Measurements from ENCODE around the gene RELN.
"Not testable (repeated sequence)": the region's sequence is repeated elsewhere in the genome, so short reads cannot be mapped to it uniquely, and the experiment has no call there.

The RELN gene
- 0 to 0.33 (median 0) reads per million in 9 experiments for total RNA-seq

GRCh38 chr7:103989200-103989784 lies at the start of gene RELN:
TSS of gene RELN (minus strand) at chr7:103989658. CDS start at chr7:103989356, 302 bp downstream.
- Mint-ChIP-seq H3K27me3 (peaks cover 31 to 45% of the 10 kb centered on the region in 2 donors), H3K27ac (no peak within 1 kb of the TSS), H3K4me1 (ENCODE audit: low read depth in 2 of 2) (peaks cover 5 to 9% of the 10 kb centered on the region in 2 donors), H3K9me3 (no peaks in the 10 kb centered on the region), H3K36me3 (ENCODE audit: insufficient read depth) (no peaks in the 10 kb centered on the region), H3K4me3 (peak within 1 kb of the TSS; percentile 60 to 63)
- no peak for ATAC-seq (replicated peaks)
- DNase-seq, result no peak

GRCh38 chr7:104038136-104038535 lies 48.7 kb upstream of the RELN start:
- no peak for DNase-seq
- peaks cover 0 to 6% of the 10 kb centered on the region in 2 donors for H3K9me3 Mint-ChIP-seq
- H3K27ac Mint-ChIP-seq, result no peak overlapping the region
- ATAC-seq (replicated peaks), result no peak
- peaks cover 20 to 28% of the 10 kb centered on the region in 2 donors for H3K27me3 Mint-ChIP-seq
- H3K36me3 Mint-ChIP-seq (ENCODE audit: insufficient read depth), result no peaks in the 10 kb centered on the region
- no peak overlapping the region for H3K4me3 Mint-ChIP-seq
- no peaks in the 10 kb centered on the region for H3K4me1 Mint-ChIP-seq (ENCODE audit: low read depth in 2 of 2)

GRCh38 chr7:104036889-104037288 lies 47.4 kb upstream of the RELN start:
- not testable (repeated sequence) for H3K4me3 Mint-ChIP-seq; H3K4me1 Mint-ChIP-seq (ENCODE audit: low read depth in 2 of 2); H3K27ac Mint-ChIP-seq; H3K9me3 Mint-ChIP-seq; H3K36me3 Mint-ChIP-seq (ENCODE audit: insufficient read depth); DNase-seq; ATAC-seq (replicated peaks)
- H3K27me3 Mint-ChIP-seq, result peaks cover 16 to 33% of the 10 kb centered on the region in 2 donors

- no peak overlapping the region for H3K4me3 Mint-ChIP-seq
- no peak overlapping the region for H3K27ac Mint-ChIP-seq
- ATAC-seq (replicated peaks), result no peak
- no peaks in the 10 kb centered on the region for H3K4me1 Mint-ChIP-seq (ENCODE audit: low read depth in 2 of 2)
- H3K36me3 Mint-ChIP-seq (ENCODE audit: insufficient read depth), result no peaks in the 10 kb centered on the region
- H3K27me3 Mint-ChIP-seq, result peaks cover 16 to 29% of the 10 kb centered on the region in 2 donors
- DNase-seq, result no peak
- peaks cover 0 to 6% of the 10 kb centered on the region in 2 donors for H3K9me3 Mint-ChIP-seq
Measured at GRCh38 chr7:104035351-104035750, 45.9 kb upstream of the RELN start.

- Mint-ChIP-seq H3K4me3 (no peak overlapping the region), H3K36me3 (ENCODE audit: insufficient read depth) (no peaks in the 10 kb centered on the region), H3K4me1 (ENCODE audit: low read depth in 2 of 2) (no peaks in the 10 kb centered on the region), H3K27me3 (peaks cover 16 to 29% of the 10 kb centered on the region in 2 donors), H3K27ac (no peak overlapping the region), H3K9me3 (peaks cover 0 to 6% of the 10 kb centered on the region in 2 donors)
- ATAC-seq (replicated peaks) (no peak), DNase-seq (no peak)
Measured at GRCh38 chr7:104034679-104035078, 45.2 kb upstream of the RELN start.

- Mint-ChIP-seq H3K27me3 (peaks cover 16 to 29% of the 10 kb centered on the region in 2 donors), H3K9me3 (peaks cover 0 to 6% of the 10 kb centered on the region in 2 donors), H3K4me3 (no peak overlapping the region), H3K27ac (no peak overlapping the region), H3K36me3 (ENCODE audit: insufficient read depth) (no peaks in the 10 kb centered on the region), H3K4me1 (ENCODE audit: low read depth in 2 of 2) (no peaks in the 10 kb centered on the region)
- ATAC-seq (replicated peaks), result no peak
- DNase-seq, result no peak
Measured at GRCh38 chr7:104033837-104034236, 44.4 kb upstream of the RELN start.

- H3K27me3 Mint-ChIP-seq, result peaks cover 16 to 29% of the 10 kb centered on the region in 2 donors
- no peaks in the 10 kb centered on the region for H3K36me3 Mint-ChIP-seq (ENCODE audit: insufficient read depth)
- H3K27ac Mint-ChIP-seq, result no peak overlapping the region
- ATAC-seq (replicated peaks), result no peak
- H3K4me3 Mint-ChIP-seq, result no peak overlapping the region
- H3K9me3 Mint-ChIP-seq, result peaks cover 0 to 6% of the 10 kb centered on the region in 2 donors
- DNase-seq, result no peak
- no peaks in the 10 kb centered on the region for H3K4me1 Mint-ChIP-seq (ENCODE audit: low read depth in 2 of 2)
Measured at GRCh38 chr7:104032486-104032885, 43.0 kb upstream of the RELN start.

GRCh38 chr7:104029765-104030164 lies 40.3 kb upstream of the RELN start:
- DNase-seq (no peak), ATAC-seq (replicated peaks) (no peak)
- H3K9me3 Mint-ChIP-seq, result peaks cover 0 to 4% of the 10 kb centered on the region in 2 donors
- no peaks in the 10 kb centered on the region for H3K36me3 Mint-ChIP-seq (ENCODE audit: insufficient read depth)
- no peak overlapping the region for H3K27ac Mint-ChIP-seq
- no peaks in the 10 kb centered on the region for H3K4me1 Mint-ChIP-seq (ENCODE audit: low read depth in 2 of 2)
- H3K27me3 Mint-ChIP-seq, result peaks cover 5 to 11% of the 10 kb centered on the region in 2 donors
- no peak overlapping the region for H3K4me3 Mint-ChIP-seq

GRCh38 chr7:104024632-104025031 lies 35.2 kb upstream of the RELN start:
- DNase-seq, result no peak
- Mint-ChIP-seq H3K27ac (no peak overlapping the region), H3K27me3 (no peaks in the 10 kb centered on the region), H3K36me3 (ENCODE audit: insufficient read depth) (no peaks in the 10 kb centered on the region), H3K4me1 (ENCODE audit: low read depth in 2 of 2) (no peaks in the 10 kb centered on the region), H3K9me3 (no peaks in the 10 kb centered on the region), H3K4me3 (no peak overlapping the region)
- ATAC-seq (replicated peaks), result no peak

- Mint-ChIP-seq H3K36me3 (ENCODE audit: insufficient read depth) (no peaks in the 10 kb centered on the region), H3K27ac (no peak overlapping the region), H3K4me1 (ENCODE audit: low read depth in 2 of 2) (no peaks in the 10 kb centered on the region), H3K4me3 (no peak overlapping the region), H3K27me3 (no peaks in the 10 kb centered on the region), H3K9me3 (no peaks in the 10 kb centered on the region)
- no peak for DNase-seq
- no peak for ATAC-seq (replicated peaks)
Measured at GRCh38 chr7:104023100-104023499, 33.6 kb upstream of the RELN start.

- DNase-seq (no peak), ATAC-seq (replicated peaks) (no peak)
- H3K4me1 Mint-ChIP-seq (ENCODE audit: low read depth in 2 of 2), result no peaks in the 10 kb centered on the region
- no peaks in the 10 kb centered on the region for H3K36me3 Mint-ChIP-seq (ENCODE audit: insufficient read depth)
- H3K27me3 Mint-ChIP-seq, result no peaks in the 10 kb centered on the region
- H3K9me3 Mint-ChIP-seq, result no peaks in the 10 kb centered on the region
- H3K27ac Mint-ChIP-seq, result no peak overlapping the region
- H3K4me3 Mint-ChIP-seq, result no peak overlapping the region
Measured at GRCh38 chr7:104018425-104018824, 29.0 kb upstream of the RELN start.

GRCh38 chr7:104017001-104017400 lies 27.5 kb upstream of the RELN start:
- DNase-seq (no peak), ATAC-seq (replicated peaks) (no peak)
- Mint-ChIP-seq H3K4me1 (ENCODE audit: low read depth in 2 of 2) (no peaks in the 10 kb centered on the region), H3K4me3 (no peak overlapping the region), H3K36me3 (ENCODE audit: insufficient read depth) (no peaks in the 10 kb centered on the region), H3K27me3 (no peaks in the 10 kb centered on the region), H3K9me3 (no peaks in the 10 kb centered on the region), H3K27ac (no peak overlapping the region)

GRCh38 chr7:104012835-104013234 lies 23.4 kb upstream of the RELN start:
- ATAC-seq (replicated peaks), result no peak
- Mint-ChIP-seq H3K4me1 (ENCODE audit: low read depth in 2 of 2) (no peaks in the 10 kb centered on the region), H3K4me3 (no peak overlapping the region), H3K9me3 (no peaks in the 10 kb centered on the region), H3K27ac (no peak overlapping the region), H3K36me3 (ENCODE audit: insufficient read depth) (no peaks in the 10 kb centered on the region), H3K27me3 (no peaks in the 10 kb centered on the region)
- no peak for DNase-seq

GRCh38 chr7:104011829-104012228 lies 22.4 kb upstream of the RELN start:
- Mint-ChIP-seq H3K36me3 (ENCODE audit: insufficient read depth) (no peaks in the 10 kb centered on the region), H3K27ac (no peak overlapping the region), H3K27me3 (no peaks in the 10 kb centered on the region), H3K4me1 (ENCODE audit: low read depth in 2 of 2) (no peaks in the 10 kb centered on the region), H3K4me3 (no peak overlapping the region), H3K9me3 (no peaks in the 10 kb centered on the region)
- no peak for ATAC-seq (replicated peaks)
- no peak for DNase-seq
